Measurements from ENCODE around the gene OR9Q1. TPM values are rescaled to one million over a fixed set of nuclear protein-coding genes. Genes with fewer than 3 reads are reported as not detected.

OR9Q1 gene
- total and polyA plus RNA-seq, 2 of the 4 experiments (the other 2 are of a cell fraction): not detected

- ATAC-seq (ENCODE audit: low read depth) (no peak), DNase-seq (no peak)
- Histone ChIP-seq H3K9me1 (ENCODE audit: insufficient read depth, low read length) (peaks cover 28% of the 10 kb centered on the region), H2BK5ac (ENCODE audit: low read depth, low read length, poor library complexity, severe bottlenecking) (peak overlapping the region; percentile 98), H3K14ac (replicated peaks; ENCODE audit: low read depth, low read length) (peak overlapping the region; percentile 87), H3K9me3 (ENCODE audit: control insufficient read depth, insufficient read depth, low read length) (no peaks in the 10 kb centered on the region), H3K9ac (ENCODE audit: low read depth, low read length) (peak overlapping the region; percentile 59), H3K27me3 (ENCODE audit: control insufficient read depth, insufficient read depth, low read length) (no peaks in the 10 kb centered on the region), H2AK9ac (replicated peaks; ENCODE audit: low read depth, low read length, poor library complexity) (no peak overlapping the region), H3K4me1 (ENCODE audit: control insufficient read depth, insufficient read depth, low read length) (peaks cover 32% of the 10 kb centered on the region), H3K23ac (ENCODE audit: low read depth, low read length) (peak overlapping the region; percentile 75), H3K4me3 (ENCODE audit: insufficient read depth, low read depth, low read length) (no peak overlapping the region), H2BK120ac (ENCODE audit: low read depth, low read length) (peak overlapping the region; percentile 99), H3K79me1 (ENCODE audit: low read depth in 1 of 2, low read length in 2 of 2) (no peaks in the 10 kb centered on the region), H2BK15ac (ENCODE audit: low read depth, low read length) (peak overlapping the region; percentile 99), H3K18ac (ENCODE audit: low read depth, low read length) (peak overlapping the region; percentile 94), H2BK20ac (ENCODE audit: low read depth, low read length) (peak overlapping the region; percentile 97), H4K8ac (ENCODE audit: low read depth in 2 of 2, low read length in 2 of 2) (peak overlapping the region; percentile 95 to 100), H3K4ac (ENCODE audit: low read depth, low read length) (peak overlapping the region; percentile 97), H2AFZ (replicated peaks; ENCODE audit: low read length, poor library complexity) (no peak overlapping the region), H3K27ac (ENCODE audit: insufficient read depth, low read length) (peak overlapping the region; percentile 84), H2AK5ac (ENCODE audit: low read depth, low read length) (peak overlapping the region; percentile 92; the same call in 1 of the 2 replicates), H4K91ac (ENCODE audit: insufficient read depth, low read depth, low read length) (peak overlapping the region; percentile 99), H3K36me3 (ENCODE audit: control insufficient read depth, insufficient read depth, low read length) (no peaks in the 10 kb centered on the region), H4K5ac (ENCODE audit: low read depth, low read length) (peak overlapping the region; percentile 93), H3K4me2 (ENCODE audit: low read depth, low read length) (no peak overlapping the region), H3K56ac (ENCODE audit: extremely low read depth, insufficient read depth, low read length) (peak overlapping the region; percentile 70), H4K20me1 (ENCODE audit: insufficient read depth, low read length) (no peaks in the 10 kb centered on the region)
- intact Hi-C loops (cut with micrococcal nuclease) (loop anchor here (2.0 to 10.0 kb wide), 2 partner anchors 14 to 334 kb away; no protein-coding TSS in a partner anchor), in situ Hi-C loops (cut with MboI; ENCODE audit: low sequenced_read_pairs) (no loop called here), dilution Hi-C loops (cut with HindIII; ENCODE audit: low sequenced_read_pairs, unreplicated experiment) (no loop called here)
- WGBS, 2 experiments (ENCODE audit: extremely low coverage in 2 of 2, insufficient read length in 1 of 2): no CpG with 5 or more reads among the region's 3 CpGs
- CTCF ChIA-PET: interaction anchor here (0.6 to 2.5 kb wide), 5 partner anchors 31 to 302 kb away, joined by 3 to 11 read pairs (median 4); partner anchors contain the start of gene OR6Q1
- BruUV-seq (replicated peaks): no TSS peak
- no peak for TF ChIP-seq ELK1 (IDR thresholded peaks at IDR 0.05; ENCODE audit: borderline replicate concordance, low read depth, low read length)
- POLR2A ChIA-PET (ENCODE audit: unreplicated experiment): no interaction called here
Measured at GRCh38 chr11:58060535-58060934, 36.9 kb downstream of the OR9Q1 start.
